IMR-90 (cell line): ENCODE data around the gene ACVR1. TPM values are rescaled to one million over a fixed set of nuclear protein-coding genes. Genes with fewer than 3 reads are reported as not detected.

Experiments
- ATAC-seq: fragments of 200-7000 bp; cut with Tn5 transposase; 2 replicates; pipeline ENCODE4 v1.9.1; 2020; ENCODE audit warnings: low read depth, mild to moderate bottlenecking, moderate library complexity
- BruUV-seq: library from RNA; stranded (reverse); fragments of 400-500 nt; replicated peaks from 2 replicates; lab custom pipeline; 2021; lab: Mats Ljungman, UMichigan
- CTCF ChIA-PET: fragments of 300-600 bp; formaldehyde crosslinking; extraction: SDS; loops from one replicate; lab custom pipeline; 2021; ENCODE audit warnings: antibody characterized with exemption; lab: Yijun Ruan, JAX
- POLR2A ChIA-PET: fragments of 300-600 bp; sonication (Branson Sonifier 250); formaldehyde crosslinking; loops from one replicate; lab custom pipeline; 2022; ENCODE audit warnings: antibody characterized with exemption; ENCODE audit not compliant: unreplicated experiment; lab: Charles Lee
- DNase-seq: peaks from one replicate; pipeline ENCODE4 v3.0.0; 2013
- H2AFZ ChIP-seq: replicated peaks from 2 replicates; pipeline ENCODE3; 2013; ENCODE audit warnings: low read length, mild to moderate bottlenecking; ENCODE audit not compliant: poor library complexity
- H2AK5ac ChIP-seq: 2 replicates; pipeline ENCODE4 v1.6.1; 2013; ENCODE audit warnings: low read depth, low read length, inconsistent platforms
- H2AK9ac ChIP-seq: replicated peaks from 2 replicates; pipeline ENCODE3; 2013; ENCODE audit warnings: mild to moderate bottlenecking, low read depth, low read length, moderate library complexity; ENCODE audit not compliant: poor library complexity
- H2BK120ac ChIP-seq: 2 replicates; pipeline ENCODE4 v1.6.1; 2013; ENCODE audit warnings: low read depth, low read length, inconsistent platforms
- H2BK15ac ChIP-seq: 3 replicates; pipeline ENCODE4 v1.6.1; 2013; ENCODE audit warnings: low read depth, low read length, inconsistent platforms
- H2BK20ac ChIP-seq: 2 replicates; pipeline ENCODE4 v1.6.1; 2013; ENCODE audit warnings: low read depth, mild to moderate bottlenecking, inconsistent platforms, low read length, moderate library complexity
- H2BK5ac ChIP-seq: 2 replicates; pipeline ENCODE4 v1.6.1; 2013; ENCODE audit warnings: mild to moderate bottlenecking, low read depth, low read length, inconsistent platforms; ENCODE audit not compliant: poor library complexity, severe bottlenecking
- H3K14ac ChIP-seq: replicated peaks from 2 replicates; pipeline ENCODE4 v1.6.1; 2013; ENCODE audit warnings: low read depth, low read length, inconsistent platforms
- H3K18ac ChIP-seq: 2 replicates; pipeline ENCODE4 v1.6.1; 2013; ENCODE audit warnings: low read depth, low read length, control low read depth
- H3K23ac ChIP-seq: 2 replicates; pipeline ENCODE4 v1.6.1; 2013; ENCODE audit warnings: low read depth, low read length, inconsistent platforms
- H3K27ac ChIP-seq: 2 replicates; pipeline ENCODE4 v1.5.1; 2013; ENCODE audit warnings: mild to moderate bottlenecking, control low read depth, low read length; ENCODE audit not compliant: insufficient read depth
- H3K27me3 ChIP-seq: 2 replicates; pipeline ENCODE4 v1.6.1; 2013; ENCODE audit warnings: low read length; ENCODE audit not compliant: control insufficient read depth, insufficient read depth
- H3K36me3 ChIP-seq: 2 replicates; pipeline ENCODE4 v1.6.1; 2013; ENCODE audit warnings: low read length, mixed read lengths; ENCODE audit not compliant: control insufficient read depth, insufficient read depth
- H3K4ac ChIP-seq: 2 replicates; pipeline ENCODE4 v1.6.1; 2013; ENCODE audit warnings: low read depth, low read length, inconsistent platforms
- H3K4me1 ChIP-seq: 2 replicates; pipeline ENCODE4 v1.6.1; 2013; ENCODE audit warnings: low read length, mixed read lengths; ENCODE audit not compliant: control insufficient read depth, insufficient read depth
- H3K4me2 ChIP-seq: 2 replicates; pipeline ENCODE4 v1.6.1; 2013; ENCODE audit warnings: low read depth, mild to moderate bottlenecking, control low read depth, low read length, moderate library complexity
- H3K4me3 ChIP-seq: 2 replicates; pipeline ENCODE4 v1.5.1; 2013; ENCODE audit warnings: low read depth, mild to moderate bottlenecking, control low read depth, low read length, moderate library complexity; ENCODE audit not compliant: insufficient read depth
- H3K56ac ChIP-seq: 2 replicates; pipeline ENCODE4 v1.6.1; 2013; ENCODE audit warnings: low read length, inconsistent platforms; ENCODE audit not compliant: insufficient read depth; ENCODE audit errors: extremely low read depth
- H3K79me1 ChIP-seq, 2 experiments: 2 replicates each; pipeline ENCODE4 v1.6.1; 2013; ENCODE audit warnings: low read length in 2 of 2, inconsistent platforms in 1 of 2, low read depth in 1 of 2
- H3K9ac ChIP-seq: 2 replicates; pipeline ENCODE4 v1.6.1; 2013; ENCODE audit warnings: low read depth, low read length, control low read depth
- H3K9me1 ChIP-seq: 2 replicates; pipeline ENCODE4 v1.6.1; 2013; ENCODE audit warnings: low read length, inconsistent platforms; ENCODE audit not compliant: insufficient read depth
- H3K9me3 ChIP-seq: 2 replicates; pipeline ENCODE4 v1.6.1; 2013; ENCODE audit warnings: low read length; ENCODE audit not compliant: control insufficient read depth, insufficient read depth
- H4K20me1 ChIP-seq: 2 replicates; pipeline ENCODE4 v1.6.1; 2013; ENCODE audit warnings: low read length, inconsistent platforms; ENCODE audit not compliant: insufficient read depth
- H4K5ac ChIP-seq: 2 replicates; pipeline ENCODE4 v1.6.1; 2013; ENCODE audit warnings: mild to moderate bottlenecking, low read depth, low read length, control low read depth
- H4K8ac ChIP-seq, 2 experiments: 2 replicates each; pipeline ENCODE4 v1.6.1; 2013; ENCODE audit warnings: low read depth in 2 of 2, low read length in 2 of 2, control low read depth in 1 of 2, inconsistent platforms in 1 of 2
- H4K91ac ChIP-seq: 2 replicates; pipeline ENCODE4 v1.6.1; 2013; ENCODE audit warnings: low read depth, low read length, inconsistent platforms; ENCODE audit not compliant: insufficient read depth
- BHLHE40 ChIP-seq: fragments of 150-350 bp; IDR thresholded peaks from 2 replicates; pipeline ENCODE4 v1.6.1; 2016; ENCODE audit warnings: mild to moderate bottlenecking, low read depth, low read length
- CEBPB ChIP-seq: IDR thresholded peaks from 2 replicates; pipeline ENCODE4 v1.6.1; 2012; ENCODE audit warnings: low read depth, low read length, improper control_type of control experiment
- CHD1 ChIP-seq: IDR thresholded peaks from 2 replicates; pipeline ENCODE4 v1.6.1; 2012; ENCODE audit warnings: low read depth, low read length, improper control_type of control experiment
- FOS ChIP-seq: fragments of 150-350 bp; IDR thresholded peaks from 2 replicates; pipeline ENCODE4 v1.6.1; 2016; ENCODE audit warnings: low read depth, low read length
- MAFK ChIP-seq: IDR thresholded peaks from 2 replicates; pipeline ENCODE4 v1.6.1; 2012; ENCODE audit warnings: low read depth, low read length, improper control_type of control experiment
- MAZ ChIP-seq: IDR thresholded peaks from 2 replicates; pipeline ENCODE4 v1.6.1; 2012; ENCODE audit warnings: low read depth, mild to moderate bottlenecking, low read length, improper control_type of control experiment, moderate library complexity, borderline replicate concordance
- MXI1 ChIP-seq: IDR thresholded peaks from 2 replicates; pipeline ENCODE4 v1.6.1; 2012; ENCODE audit warnings: low read depth, mild to moderate bottlenecking, low read length, moderate library complexity, borderline replicate concordance
- NFE2L2 ChIP-seq: fragments of 150-350 bp; IDR thresholded peaks from 2 replicates; pipeline ENCODE4 v1.6.1; 2016; ENCODE audit warnings: low read depth, mild to moderate bottlenecking, low read length
- POLR2A ChIP-seq: IDR thresholded peaks from 2 replicates; pipeline ENCODE4 v1.6.1; 2012; ENCODE audit warnings: mild to moderate bottlenecking, low read depth, low read length
- RAD21 ChIP-seq: IDR thresholded peaks from 2 replicates; pipeline ENCODE4 v1.6.1; 2012; ENCODE audit warnings: low read length, improper control_type of control experiment
- RCOR1 ChIP-seq: IDR thresholded peaks from 2 replicates; pipeline ENCODE4 v1.6.1; 2012; ENCODE audit warnings: mild to moderate bottlenecking, low read length, improper control_type of control experiment; ENCODE audit not compliant: insufficient replicate concordance
- RFX5 ChIP-seq: IDR thresholded peaks from 2 replicates; pipeline ENCODE4 v1.8.0; 2012; ENCODE audit warnings: low read depth, mild to moderate bottlenecking, low read length, moderate library complexity
- SMC3 ChIP-seq: fragments of 150-350 bp; IDR thresholded peaks from 2 replicates; pipeline ENCODE4 v1.6.1; 2016; ENCODE audit warnings: low read depth, mild to moderate bottlenecking, antibody characterized with exemption, low read length, moderate library complexity
- WGBS, 2 experiments: methylation state at CpG; one replicate each; pipeline versions ENCODE4 v1.1.5 to v1.1.7; 2013; ENCODE audit warnings: missing lambda C conversion rate in 2 of 2; ENCODE audit not compliant: insufficient read length in 1 of 2; ENCODE audit errors: extremely low coverage in 2 of 2; 5-methylcytosine and 5-hydroxymethylcytosine counted together
- dilution Hi-C: fragments of 300-500 bp; cut with HindIII; formaldehyde crosslinking; loops from one replicate; pipeline ENCODE4 v1.14.3; 2018; ENCODE audit warnings: low sequenced_read_pairs; ENCODE audit not compliant: unreplicated experiment
- in situ Hi-C: fragments of 300-500 bp; cut with MboI; formaldehyde crosslinking; loops from 3 replicates; pipeline ENCODE4 v1.14.3; 2019; ENCODE audit warnings: low sequenced_read_pairs, inconsistent platforms, mixed read lengths
- intact Hi-C: fragments of 100-400 bp; cut with micrococcal nuclease; formaldehyde crosslinking; loops from 2 replicates; pipeline ENCODE4 v1.10.0; 2022
- polyA plus RNA-seq, 3 experiments: library from polyadenylated mRNA; depleted of rRNA; stranded (reverse); fragments of >200 nt; gene quantifications; 2 replicates each; pipeline ENCODE4 v1.2.3, GENCODE V29; 2012; ENCODE audit warnings: low replicate concordance in 1 of 3
- total RNA-seq: library from RNA; depleted of rRNA; stranded (reverse); fragments of >200 nt; gene quantifications from 2 replicates; pipeline ENCODE4 v1.2.3, GENCODE V29; 2012
- TF ChIP-seq, protein P1 (sequence below): conservative IDR thresholded peaks from 2 replicates; pipeline ENCODE4 v1.5.1; 2012; ENCODE audit warnings: mild to moderate bottlenecking, low read depth, low read length, improper control_type of control experiment
- TF ChIP-seq, protein P2 (sequence below): fragments of 150-350 bp; IDR thresholded peaks from 2 replicates; pipeline ENCODE4 v1.6.1; 2016; ENCODE audit warnings: low read depth, mild to moderate bottlenecking, low read length, moderate library complexity, borderline replicate concordance
- TF ChIP-seq, protein P3 (sequence below): fragments of 150-350 bp; IDR thresholded peaks from 2 replicates; pipeline ENCODE4 v1.6.1; 2017; ENCODE audit warnings: mild to moderate bottlenecking, antibody characterized with exemption, low read length, low read depth

ACVR1 gene
- total and polyA plus RNA-seq, 2 of the 4 experiments (the other 2 are of a cell fraction): 21.1 to 40.8 TPM

DNA sequence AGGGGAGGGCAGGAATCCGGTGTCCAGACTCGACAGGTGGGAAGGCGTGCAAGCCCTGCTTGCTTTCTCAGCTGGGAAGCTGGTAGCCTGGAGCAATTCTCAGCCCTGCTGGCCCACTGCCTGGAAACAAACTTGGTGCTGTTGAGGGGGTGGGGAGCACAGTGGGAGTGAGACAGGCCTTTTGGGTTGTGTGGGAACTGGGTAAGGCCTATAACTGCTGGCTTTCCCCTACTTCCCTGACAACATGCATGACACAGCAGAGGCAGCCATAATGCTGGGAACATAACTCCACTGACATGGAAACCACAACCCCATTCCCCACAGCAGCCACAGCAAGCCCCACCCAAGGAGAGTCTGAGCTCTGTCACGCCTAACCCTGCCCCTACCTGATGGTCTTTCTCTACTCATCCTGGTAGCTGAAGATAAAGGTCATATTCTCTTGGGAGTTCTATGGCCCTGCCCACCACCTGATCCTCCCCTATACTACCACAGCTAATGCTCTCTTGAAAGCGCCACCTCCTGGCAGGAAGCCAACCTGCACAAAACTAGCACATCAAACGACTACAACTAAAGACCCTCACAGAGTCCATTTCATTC, 124.6 kb downstream of the ACVR1 start:
- H3K4me2 ChIP-seq: no peak overlapping the region
- H3K9ac ChIP-seq: no peak overlapping the region
- dilution Hi-C loops: no loop called here
- no peak overlapping the region for H2BK120ac ChIP-seq
- BruUV-seq: no TSS peak
- H3K23ac ChIP-seq: no peak overlapping the region
- H3K27ac ChIP-seq: no peak overlapping the region
- in situ Hi-C loops: loop anchor here (25.0 kb wide), 2 partner anchors 264 to 1011 kb away; no protein-coding TSS in a partner anchor
- no peak overlapping the region for H3K18ac ChIP-seq
- H3K9me3 ChIP-seq: no peaks in the 10 kb centered on the region; the same call in 1 of the 2 replicates
- H3K14ac ChIP-seq: no peak overlapping the region
- peaks cover 15% of the 10 kb centered on the region for H3K36me3 ChIP-seq
- no peak overlapping the region for H4K8ac ChIP-seq
- ATAC-seq (no peak), DNase-seq (peak; percentile 57)
- no peak for TF ChIP-seq BHLHE40
- no peak for TF ChIP-seq RCOR1
- no peak for TF ChIP-seq SMC3
- TF ChIP-seq, protein P1, sequence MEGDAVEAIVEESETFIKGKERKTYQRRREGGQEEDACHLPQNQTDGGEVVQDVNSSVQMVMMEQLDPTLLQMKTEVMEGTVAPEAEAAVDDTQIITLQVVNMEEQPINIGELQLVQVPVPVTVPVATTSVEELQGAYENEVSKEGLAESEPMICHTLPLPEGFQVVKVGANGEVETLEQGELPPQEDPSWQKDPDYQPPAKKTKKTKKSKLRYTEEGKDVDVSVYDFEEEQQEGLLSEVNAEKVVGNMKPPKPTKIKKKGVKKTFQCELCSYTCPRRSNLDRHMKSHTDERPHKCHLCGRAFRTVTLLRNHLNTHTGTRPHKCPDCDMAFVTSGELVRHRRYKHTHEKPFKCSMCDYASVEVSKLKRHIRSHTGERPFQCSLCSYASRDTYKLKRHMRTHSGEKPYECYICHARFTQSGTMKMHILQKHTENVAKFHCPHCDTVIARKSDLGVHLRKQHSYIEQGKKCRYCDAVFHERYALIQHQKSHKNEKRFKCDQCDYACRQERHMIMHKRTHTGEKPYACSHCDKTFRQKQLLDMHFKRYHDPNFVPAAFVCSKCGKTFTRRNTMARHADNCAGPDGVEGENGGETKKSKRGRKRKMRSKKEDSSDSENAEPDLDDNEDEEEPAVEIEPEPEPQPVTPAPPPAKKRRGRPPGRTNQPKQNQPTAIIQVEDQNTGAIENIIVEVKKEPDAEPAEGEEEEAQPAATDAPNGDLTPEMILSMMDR: no peak
- TF ChIP-seq POLR2A: no peak
- TF ChIP-seq MAZ: no peak
- TF ChIP-seq CHD1: no peak
- TF ChIP-seq, protein P2, sequence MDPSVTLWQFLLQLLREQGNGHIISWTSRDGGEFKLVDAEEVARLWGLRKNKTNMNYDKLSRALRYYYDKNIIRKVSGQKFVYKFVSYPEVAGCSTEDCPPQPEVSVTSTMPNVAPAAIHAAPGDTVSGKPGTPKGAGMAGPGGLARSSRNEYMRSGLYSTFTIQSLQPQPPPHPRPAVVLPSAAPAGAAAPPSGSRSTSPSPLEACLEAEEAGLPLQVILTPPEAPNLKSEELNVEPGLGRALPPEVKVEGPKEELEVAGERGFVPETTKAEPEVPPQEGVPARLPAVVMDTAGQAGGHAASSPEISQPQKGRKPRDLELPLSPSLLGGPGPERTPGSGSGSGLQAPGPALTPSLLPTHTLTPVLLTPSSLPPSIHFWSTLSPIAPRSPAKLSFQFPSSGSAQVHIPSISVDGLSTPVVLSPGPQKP: no peak
- TF ChIP-seq CEBPB: no peak
- TF ChIP-seq FOS: no peak
- TF ChIP-seq, protein P3, sequence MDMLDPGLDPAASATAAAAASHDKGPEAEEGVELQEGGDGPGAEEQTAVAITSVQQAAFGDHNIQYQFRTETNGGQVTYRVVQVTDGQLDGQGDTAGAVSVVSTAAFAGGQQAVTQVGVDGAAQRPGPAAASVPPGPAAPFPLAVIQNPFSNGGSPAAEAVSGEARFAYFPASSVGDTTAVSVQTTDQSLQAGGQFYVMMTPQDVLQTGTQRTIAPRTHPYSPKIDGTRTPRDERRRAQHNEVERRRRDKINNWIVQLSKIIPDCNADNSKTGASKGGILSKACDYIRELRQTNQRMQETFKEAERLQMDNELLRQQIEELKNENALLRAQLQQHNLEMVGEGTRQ: no peak
- no peak for TF ChIP-seq MXI1
- no peak for TF ChIP-seq NFE2L2
- TF ChIP-seq MAFK: no peak
- TF ChIP-seq RAD21: no peak
- no peak for TF ChIP-seq RFX5
- ChIA-PET CTCF (no interaction called here), POLR2A (no interaction called here)
- H3K4me1 ChIP-seq: peaks cover 4% of the 10 kb centered on the region
- H2BK15ac ChIP-seq: no peak overlapping the region
- no peak overlapping the region for H3K4me3 ChIP-seq
- no peaks in the 10 kb centered on the region for H3K27me3 ChIP-seq
- H2BK5ac ChIP-seq: no peak overlapping the region
- no peaks in the 10 kb centered on the region for H4K20me1 ChIP-seq
- no peak overlapping the region for H2AFZ ChIP-seq
- no peak overlapping the region for H2BK20ac ChIP-seq
- H3K9me1 ChIP-seq: peaks cover 3% of the 10 kb centered on the region; the same call in 1 of the 2 replicates
- H3K79me1 ChIP-seq: peaks cover 13 to 24% of the 10 kb centered on the region in 2 experiments; a peak in 3 of 4 replicates
- H2AK9ac ChIP-seq: no peak overlapping the region
- no peak overlapping the region for H4K5ac ChIP-seq
- WGBS, 2 experiments: 80% methylated on average over 1 of the region's 6 CpGs; no CpG with 5 or more reads in 1 of the 2 experiments
- H3K56ac ChIP-seq: no peak overlapping the region
- no peak overlapping the region for H3K4ac ChIP-seq
- H2AK5ac ChIP-seq: no peak overlapping the region
- intact Hi-C loops: no loop called here
- H4K91ac ChIP-seq: no peak overlapping the region
